ENCODE measurements around the gene ACSL1. TPM values are rescaled to one million over a fixed set of nuclear protein-coding genes. Genes with fewer than 3 reads are reported as not detected.

Gene ACSL1
- total RNA-seq, 2 experiments from 2014 or later = 22.0 to 22.2 TPM

DNA sequence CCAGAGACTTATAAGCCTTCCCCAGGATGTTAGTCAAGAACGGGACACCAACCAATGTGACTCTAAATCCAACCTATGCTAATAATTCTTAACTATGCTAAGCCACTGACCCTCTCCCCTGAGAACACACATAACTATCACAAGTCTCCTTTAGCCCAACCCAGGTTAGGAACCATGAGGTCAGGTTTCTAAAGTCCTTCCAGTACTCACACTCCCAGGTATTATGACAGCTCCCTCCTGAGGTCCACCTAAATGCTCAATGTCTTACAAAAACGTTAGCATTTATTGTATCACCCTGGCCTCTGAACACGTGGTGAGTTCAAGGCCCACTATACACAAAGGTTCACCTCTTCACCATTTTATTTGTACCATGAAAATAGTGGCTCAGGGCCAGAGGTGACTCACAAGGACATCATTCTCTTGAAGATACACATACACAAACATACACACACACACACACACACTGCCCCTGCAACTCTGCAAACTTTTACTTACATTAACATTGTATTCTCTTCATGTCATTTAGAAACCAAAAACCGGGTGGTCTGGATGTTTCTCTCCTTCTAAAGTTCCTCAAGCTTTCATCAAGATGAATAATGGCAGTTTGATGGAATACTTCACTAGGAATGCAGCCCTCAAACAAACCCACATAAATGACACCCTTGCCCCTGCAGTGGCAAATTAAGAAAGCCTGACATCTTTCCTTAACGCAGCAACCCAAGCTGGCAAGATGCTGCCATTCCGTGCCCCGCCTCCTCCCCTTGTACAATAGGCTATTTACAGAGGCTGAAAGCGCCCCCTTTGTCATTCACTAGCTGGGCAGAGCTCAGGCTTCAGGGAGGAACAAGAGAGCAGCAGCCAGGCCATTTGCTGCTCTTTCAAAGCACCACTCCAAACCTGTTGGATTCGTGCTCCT is 17.7 kb downstream of the ACSL1 start:
- intact Hi-C loops (cut with micrococcal nuclease) = no loop called here
- ChIA-PET POLR2A (no interaction called here), CTCF (no interaction called here)
- Mint-ChIP-seq H3K27ac (no peak overlapping the region), H3K36me3 (peaks cover 3% of the 10 kb centered on the region), H3K4me1 (ENCODE audit: low read depth) (peaks cover 8% of the 10 kb centered on the region), H3K27me3 (no peaks in the 10 kb centered on the region), H3K9me3 (no peaks in the 10 kb centered on the region), H3K4me3 (no peak overlapping the region)
- DNase-seq = no peak

DNA sequence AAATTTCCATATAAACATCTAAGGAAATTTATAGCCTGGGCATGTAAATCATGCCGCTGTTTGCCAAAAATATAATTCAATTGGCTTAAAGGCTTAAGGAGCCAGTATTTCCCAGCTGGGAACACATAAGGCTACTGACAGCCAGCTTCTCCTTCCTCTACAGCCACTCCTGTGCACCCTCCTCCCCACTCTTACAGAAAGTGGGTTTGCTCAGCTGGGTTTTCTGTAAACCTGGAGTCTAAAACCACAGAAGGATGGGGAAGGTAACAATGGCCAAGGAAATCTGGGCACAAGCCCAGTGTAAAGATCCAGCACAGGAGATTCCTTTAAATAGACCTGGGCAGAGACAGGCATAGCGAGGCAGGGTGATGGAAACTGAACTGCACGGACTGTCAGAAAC is 18.5 kb downstream of the ACSL1 start:
- Mint-ChIP-seq H3K9me3 (no peaks in the 10 kb centered on the region), H3K4me1 (ENCODE audit: low read depth) (peaks cover 8% of the 10 kb centered on the region), H3K36me3 (peaks cover 10% of the 10 kb centered on the region), H3K4me3 (no peak overlapping the region), H3K27me3 (no peaks in the 10 kb centered on the region), H3K27ac (no peak overlapping the region)
- intact Hi-C loops (cut with micrococcal nuclease) = no loop called here
- ChIA-PET CTCF (no interaction called here), POLR2A (no interaction called here)
- no peak for DNase-seq

- Mint-ChIP-seq H3K9me3 (no peaks in the 10 kb centered on the region), H3K4me3 (no peak overlapping the region), H3K36me3 (peaks cover 10% of the 10 kb centered on the region), H3K27ac (no peak overlapping the region), H3K27me3 (no peaks in the 10 kb centered on the region), H3K4me1 (ENCODE audit: low read depth) (peaks cover 8% of the 10 kb centered on the region)
- ChIA-PET CTCF (no interaction called here), POLR2A (no interaction called here)
- no peak for DNase-seq
- intact Hi-C loops (cut with micrococcal nuclease) = no loop called here
These were observed 19.1 kb downstream of the ACSL1 start for GRCh38 chr4:184806711-184807110.

DNA sequence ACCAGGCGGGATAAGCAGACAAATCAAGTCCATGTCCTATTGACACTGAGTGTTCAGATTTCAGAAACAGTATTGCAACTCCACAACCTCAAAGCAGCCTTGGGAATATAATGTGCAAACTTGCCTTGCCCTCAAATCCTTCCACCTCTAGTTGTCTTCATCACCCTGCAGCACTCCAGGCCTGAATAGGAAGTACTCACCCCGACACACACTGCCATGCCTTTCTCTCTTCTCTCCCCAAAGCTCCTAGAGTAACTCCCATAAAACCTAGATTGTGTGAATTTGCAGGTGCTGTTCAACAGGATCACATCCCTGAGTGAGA is 19.6 kb downstream of the ACSL1 start:
- Mint-ChIP-seq H3K4me1 (ENCODE audit: low read depth) (peaks cover 8% of the 10 kb centered on the region), H3K27me3 (no peaks in the 10 kb centered on the region), H3K9me3 (no peaks in the 10 kb centered on the region), H3K36me3 (peaks cover 10% of the 10 kb centered on the region), H3K27ac (no peak overlapping the region), H3K4me3 (no peak overlapping the region)
- no peak for DNase-seq
- ChIA-PET POLR2A (no interaction called here), CTCF (no interaction called here)
- intact Hi-C loops (cut with micrococcal nuclease) = no loop called here

DNA sequence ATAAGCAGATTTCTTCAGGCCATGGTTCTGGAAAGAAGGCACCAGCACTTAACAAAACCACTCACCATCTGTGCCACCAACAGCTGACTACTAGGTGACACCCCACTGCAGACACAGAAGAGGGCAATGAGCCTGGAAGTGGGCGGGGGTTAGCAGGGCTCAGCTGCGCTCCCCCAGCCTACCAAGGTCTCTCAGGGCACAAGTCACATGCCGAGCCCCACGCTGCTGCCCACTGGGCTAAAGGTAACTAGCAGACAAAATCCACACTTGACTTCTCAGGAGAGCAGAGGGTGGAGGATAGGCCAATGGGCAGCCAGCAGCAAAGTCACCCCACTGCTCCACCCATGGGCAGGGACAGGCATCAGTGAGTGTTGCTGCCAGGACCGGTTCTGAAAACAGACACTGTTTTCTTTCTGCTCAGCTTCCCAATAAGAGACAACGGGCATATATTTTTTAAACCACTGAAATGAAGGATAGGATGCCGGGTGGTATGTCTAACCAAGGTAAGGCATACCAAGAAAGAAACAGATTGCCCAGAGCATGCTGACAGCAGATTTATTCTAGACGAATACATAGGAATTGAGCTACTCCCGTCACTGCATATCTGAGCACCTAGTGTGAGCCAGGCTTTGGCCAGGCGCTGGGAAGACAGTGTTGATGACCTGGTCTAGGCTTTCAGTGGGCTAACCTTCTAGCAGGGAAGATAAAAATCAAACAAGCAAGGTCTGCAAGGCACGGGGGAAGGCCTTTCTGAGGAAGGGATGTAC is 20.1 kb downstream of the ACSL1 start:
- no peaks in the 10 kb centered on the region for H3K27me3 Mint-ChIP-seq
- peaks cover 8% of the 10 kb centered on the region for H3K4me1 Mint-ChIP-seq (ENCODE audit: low read depth)
- intact Hi-C loops (cut with micrococcal nuclease) = no loop called here
- no peak for DNase-seq
- ChIA-PET CTCF (no interaction called here), POLR2A (no interaction called here)
- H3K4me3 Mint-ChIP-seq = no peak overlapping the region
- no peaks in the 10 kb centered on the region for H3K9me3 Mint-ChIP-seq
- H3K36me3 Mint-ChIP-seq = peaks cover 10% of the 10 kb centered on the region
- H3K27ac Mint-ChIP-seq = no peak overlapping the region

DNA sequence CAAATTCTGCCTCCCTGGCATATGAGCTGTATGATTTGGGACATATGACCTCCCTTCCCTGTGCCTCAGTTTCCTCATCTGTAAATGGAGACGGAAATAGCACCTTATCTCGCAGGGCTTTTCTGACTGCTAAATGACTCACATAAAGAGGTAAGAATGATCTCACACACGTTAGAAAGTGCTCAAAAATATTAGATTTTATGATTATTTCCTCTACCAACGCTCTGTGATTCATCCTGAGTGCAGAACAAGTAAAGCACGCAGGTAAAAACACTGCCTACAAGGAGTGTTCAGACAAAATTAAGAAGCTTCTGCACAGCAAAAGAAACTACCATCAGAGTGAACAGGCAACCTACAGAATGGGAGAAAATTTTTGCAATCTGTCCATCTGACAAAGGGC is 21.1 kb downstream of the ACSL1 start:
- no peak for DNase-seq
- Mint-ChIP-seq H3K4me1 (ENCODE audit: low read depth) (peaks cover 8% of the 10 kb centered on the region), H3K27me3 (no peaks in the 10 kb centered on the region), H3K9me3 (no peaks in the 10 kb centered on the region), H3K4me3 (no peak overlapping the region), H3K36me3 (peaks cover 10% of the 10 kb centered on the region), H3K27ac (no peak overlapping the region)
- intact Hi-C loops (cut with micrococcal nuclease) = no loop called here
- ChIA-PET POLR2A (no interaction called here), CTCF (no interaction called here)

DNA sequence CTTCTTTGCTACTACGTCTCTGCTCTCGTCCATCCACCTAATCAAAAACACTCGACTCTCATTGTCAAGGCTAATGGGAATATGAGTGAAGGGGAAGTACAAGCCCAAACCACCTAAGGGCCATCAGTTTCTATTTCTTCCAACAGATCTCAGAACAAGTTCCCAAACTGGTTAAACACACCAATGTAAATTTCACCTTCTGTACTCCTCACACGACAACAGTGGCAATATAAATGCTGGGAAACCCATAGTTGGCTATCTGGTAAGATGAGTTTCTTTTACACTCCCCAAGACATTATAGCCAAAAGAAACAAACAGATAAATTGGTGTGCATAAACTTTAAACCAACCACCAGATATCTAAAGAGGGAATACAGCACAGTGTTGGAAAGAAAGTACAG is 21.9 kb downstream of the ACSL1 start:
- Mint-ChIP-seq H3K4me3 (no peak overlapping the region), H3K4me1 (ENCODE audit: low read depth) (peaks cover 8% of the 10 kb centered on the region), H3K27ac (no peak overlapping the region), H3K27me3 (no peaks in the 10 kb centered on the region), H3K36me3 (peaks cover 10% of the 10 kb centered on the region), H3K9me3 (no peaks in the 10 kb centered on the region)
- intact Hi-C loops (cut with micrococcal nuclease) = no loop called here
- DNase-seq = no peak
- CTCF ChIA-PET = no interaction called here
- POLR2A ChIA-PET = no interaction called here

GRCh38 chr4:184803133-184803532 is 22.6 kb downstream of the ACSL1 start:
- Mint-ChIP-seq H3K4me1 (ENCODE audit: low read depth) (peaks cover 7% of the 10 kb centered on the region), H3K9me3 (no peaks in the 10 kb centered on the region), H3K4me3 (no peak overlapping the region), H3K36me3 (peaks cover 13% of the 10 kb centered on the region), H3K27me3 (no peaks in the 10 kb centered on the region), H3K27ac (no peak overlapping the region)
- ChIA-PET POLR2A (no interaction called here), CTCF (no interaction called here)
- intact Hi-C loops (cut with micrococcal nuclease) = no loop called here
- no peak for DNase-seq

- H3K9me3 Mint-ChIP-seq = no peaks in the 10 kb centered on the region
- CTCF ChIA-PET = no interaction called here
These were observed 23.1 kb downstream of the ACSL1 start for GRCh38 chr4:184802697-184803015.

DNA sequence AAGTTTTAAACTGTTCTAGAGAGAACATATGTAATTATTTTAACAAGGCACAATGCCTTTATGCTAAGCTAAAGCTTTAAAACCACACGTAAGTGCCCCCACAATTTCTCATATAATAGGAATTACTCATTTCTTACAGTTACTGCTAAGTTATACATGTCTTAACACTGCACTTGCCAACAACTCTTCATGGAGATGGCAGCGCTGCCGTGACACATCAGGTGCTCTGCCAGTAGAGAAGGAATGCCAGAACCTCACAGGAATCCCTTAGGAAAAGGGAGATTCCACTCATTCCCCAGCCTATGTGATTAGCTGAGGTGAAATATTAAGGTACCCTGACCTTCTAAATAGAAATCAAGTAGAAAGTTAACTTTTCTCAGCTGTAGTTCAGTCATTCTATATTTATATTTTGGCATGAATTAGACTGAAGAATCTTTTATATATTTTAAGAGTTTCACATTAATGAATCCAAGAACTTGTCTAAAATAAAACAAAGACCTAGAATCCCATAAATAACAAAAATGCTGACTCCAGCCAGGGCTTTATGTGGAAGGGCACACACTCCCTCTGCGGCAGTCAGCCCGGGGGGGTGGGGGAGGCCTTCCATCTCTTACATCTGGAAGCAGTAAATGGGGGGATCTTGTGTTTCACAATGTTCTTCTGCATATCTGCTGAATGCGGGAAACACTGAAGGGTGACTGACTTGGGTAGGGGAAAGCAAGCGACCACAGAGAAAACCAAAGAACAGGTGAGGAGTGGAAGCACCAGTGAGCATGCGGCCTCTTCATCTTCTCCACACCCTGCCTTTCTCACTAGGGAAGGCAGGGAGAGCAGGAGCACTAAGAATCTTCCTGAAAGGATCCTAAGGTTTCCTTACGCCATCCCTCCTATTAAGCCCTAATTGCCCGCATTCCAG is 23.7 kb downstream of the ACSL1 start:
- H3K36me3 Mint-ChIP-seq = peaks cover 13% of the 10 kb centered on the region
- no peaks in the 10 kb centered on the region for H3K27me3 Mint-ChIP-seq
- no peak overlapping the region for H3K4me3 Mint-ChIP-seq
- H3K4me1 Mint-ChIP-seq (ENCODE audit: low read depth) = peaks cover 4% of the 10 kb centered on the region
- ChIA-PET CTCF (no interaction called here), POLR2A (no interaction called here)
- no peaks in the 10 kb centered on the region for H3K9me3 Mint-ChIP-seq
- H3K27ac Mint-ChIP-seq = no peak overlapping the region
- intact Hi-C loops (cut with micrococcal nuclease) = no loop called here
- no peak for DNase-seq

More at GRCh38 chr4:184802697-184803015, 23.1 kb downstream of the ACSL1 start:
- DNase-seq = no peak
- Mint-ChIP-seq H3K36me3 (peaks cover 13% of the 10 kb centered on the region), H3K4me3 (no peak overlapping the region), H3K27ac (no peak overlapping the region), H3K4me1 (ENCODE audit: low read depth) (peaks cover 4% of the 10 kb centered on the region), H3K27me3 (no peaks in the 10 kb centered on the region)
- intact Hi-C loops (cut with micrococcal nuclease) = no loop called here
- POLR2A ChIA-PET = no interaction called here

GRCh38 chr4:184798504-184798903 is 27.3 kb downstream of the ACSL1 start:
- Mint-ChIP-seq H3K36me3 (peaks cover 13% of the 10 kb centered on the region), H3K4me3 (no peak overlapping the region), H3K4me1 (ENCODE audit: low read depth) (peaks cover 6% of the 10 kb centered on the region), H3K9me3 (no peaks in the 10 kb centered on the region), H3K27ac (no peak overlapping the region), H3K27me3 (no peaks in the 10 kb centered on the region)
- intact Hi-C loops (cut with micrococcal nuclease) = no loop called here
- POLR2A ChIA-PET = no interaction called here
- CTCF ChIA-PET = no interaction called here
- DNase-seq = no peak

GRCh38 chr4:184796906-184797305 is 28.9 kb downstream of the ACSL1 start:
- Mint-ChIP-seq H3K27me3 (no peaks in the 10 kb centered on the region), H3K27ac (no peak overlapping the region), H3K36me3 (peaks cover 3% of the 10 kb centered on the region), H3K9me3 (no peaks in the 10 kb centered on the region), H3K4me1 (ENCODE audit: low read depth) (peaks cover 22% of the 10 kb centered on the region), H3K4me3 (no peak overlapping the region)
- CTCF ChIA-PET = interaction anchor here (1.1 kb wide), 1 partner anchor 27 kb away, joined by 3 read pairs; no protein-coding TSS in a partner anchor
- DNase-seq = no peak
- POLR2A ChIA-PET = no interaction called here
- intact Hi-C loops (cut with micrococcal nuclease) = no loop called here

Measured in activated CD4-positive, alpha-beta memory T cell treated with anti-CD3 and anti-CD28 coated beads for 36 hours (primary cell).